Panc1 (cell line): ENCODE data around the gene FBXO9. TPM values are rescaled to one million over a fixed set of nuclear protein-coding genes. Genes with fewer than 3 reads are reported as not detected.

Source experiments
- ATAC-seq: fragments of 200-7000 bp; cut with Tn5 transposase; 2 replicates; pipeline ENCODE4 v1.9.1; 2020; ENCODE audit warnings: mild to moderate bottlenecking, moderate library complexity
- BruUV-seq: library from RNA; stranded (reverse); fragments of 400-500 nt; replicated peaks from 2 replicates; lab custom pipeline; 2021; lab: Mats Ljungman, UMichigan
- CTCF ChIA-PET: fragments of 300-600 bp; sonication (Branson Sonifier 250); formaldehyde crosslinking; loops from one replicate; lab custom pipeline; 2022; ENCODE audit warnings: antibody characterized with exemption; lab: Charles Lee
- POLR2A ChIA-PET: fragments of 300-600 bp; sonication (Branson Sonifier 250); formaldehyde crosslinking; loops from one replicate; lab custom pipeline; 2022; ENCODE audit warnings: antibody characterized with exemption; lab: Charles Lee
- DNase-seq: peaks from one replicate; pipeline ENCODE4 v3.0.0-alpha.2; 2010; ENCODE audit warnings: low read depth, low spot score
- H3K27ac ChIP-seq: 2 replicates; pipeline ENCODE4 v1.5.1; 2011; ENCODE audit warnings: mild to moderate bottlenecking, low read length, inconsistent platforms
- H3K27me3 ChIP-seq: fragments of 200-500 bp; sonication (Bioruptor generic); 2 replicates; pipeline ENCODE4 v1.6.0; 2014; ENCODE audit warnings: low read length, inconsistent platforms; ENCODE audit not compliant: control insufficient read depth, insufficient read depth
- H3K36me3 ChIP-seq: fragments of 200-500 bp; sonication (Bioruptor generic); 2 replicates; pipeline ENCODE4 v1.5.1; 2014; ENCODE audit warnings: inconsistent platforms, mild to moderate bottlenecking, low read length, moderate library complexity; ENCODE audit not compliant: control insufficient read depth, insufficient read depth
- H3K4me1 ChIP-seq: 2 replicates; pipeline ENCODE4 v1.5.1; 2011; ENCODE audit warnings: inconsistent platforms, mild to moderate bottlenecking, low read length, moderate library complexity; ENCODE audit not compliant: control insufficient read depth, insufficient read depth
- H3K4me3 ChIP-seq, 2 experiments: 2 replicates each; pipeline ENCODE4 v1.5.1; 2011 to 2012; ENCODE audit warnings: low read depth in 2 of 2, low read length in 2 of 2, mild to moderate bottlenecking in 2 of 2, inconsistent platforms in 1 of 2, moderate library complexity in 1 of 2
- H3K9me3 ChIP-seq: fragments of 200-500 bp; sonication (Bioruptor generic); 2 replicates; pipeline ENCODE4 v1.5.1; 2014; ENCODE audit warnings: low read depth, mild to moderate bottlenecking, inconsistent platforms, low read length, moderate library complexity; ENCODE audit not compliant: control insufficient read depth, insufficient read depth
- POLR2AphosphoS5 ChIP-seq: IDR thresholded peaks from 2 replicates; pipeline ENCODE4 v1.6.1; 2012; ENCODE audit warnings: mild to moderate bottlenecking, low read depth, low read length, moderate library complexity
- SIN3A ChIP-seq: IDR thresholded peaks from 2 replicates; pipeline ENCODE4 v1.6.1; 2012; ENCODE audit warnings: low read depth, mild to moderate bottlenecking, low read length, moderate library complexity, borderline replicate concordance; ENCODE audit not compliant: insufficient read depth
- TCF7L2 ChIP-seq: IDR thresholded peaks from 2 replicates; pipeline ENCODE4 v1.6.1; 2011; ENCODE audit warnings: mild to moderate bottlenecking, low read depth, low read length, inconsistent platforms
- in situ Hi-C: cut with HindIII; loops from 2 replicates; pipeline ENCODE4 v1.10.0; 2016; ENCODE audit warnings: low sequenced_read_pairs, low pct_unique_long_range_greater_than_20kb
- intact Hi-C: fragments of 100-400 bp; cut with micrococcal nuclease; formaldehyde crosslinking; loops from one replicate; pipeline ENCODE4 v1.10.0; 2022; ENCODE audit not compliant: unreplicated experiment
- total RNA-seq: library from RNA; stranded (reverse); gene quantifications from one replicate; pipeline ENCODE4 v1.2.1, GENCODE V29; 2021; ENCODE audit not compliant: unreplicated experiment
- TF ChIP-seq, protein P1 (sequence below): fragments of 450-650 bp; IDR thresholded peaks from 2 replicates; pipeline ENCODE4 v1.5.1; 2017; ENCODE audit warnings: mild to moderate bottlenecking
- TF ChIP-seq, protein P2 (sequence below), 2 experiments: IDR thresholded peaks; 2 replicates each; pipeline ENCODE4 v1.6.1; 2011 to 2012; ENCODE audit warnings: low read depth in 2 of 2, control low read depth in 1 of 2, low read length in 1 of 2, mild to moderate bottlenecking in 1 of 2, moderate library complexity in 1 of 2; ENCODE audit not compliant: insufficient read depth in 1 of 2

Gene FBXO9
- total RNA-seq, 1 experiment from 2014 or later, result 60.0 TPM

DNA sequence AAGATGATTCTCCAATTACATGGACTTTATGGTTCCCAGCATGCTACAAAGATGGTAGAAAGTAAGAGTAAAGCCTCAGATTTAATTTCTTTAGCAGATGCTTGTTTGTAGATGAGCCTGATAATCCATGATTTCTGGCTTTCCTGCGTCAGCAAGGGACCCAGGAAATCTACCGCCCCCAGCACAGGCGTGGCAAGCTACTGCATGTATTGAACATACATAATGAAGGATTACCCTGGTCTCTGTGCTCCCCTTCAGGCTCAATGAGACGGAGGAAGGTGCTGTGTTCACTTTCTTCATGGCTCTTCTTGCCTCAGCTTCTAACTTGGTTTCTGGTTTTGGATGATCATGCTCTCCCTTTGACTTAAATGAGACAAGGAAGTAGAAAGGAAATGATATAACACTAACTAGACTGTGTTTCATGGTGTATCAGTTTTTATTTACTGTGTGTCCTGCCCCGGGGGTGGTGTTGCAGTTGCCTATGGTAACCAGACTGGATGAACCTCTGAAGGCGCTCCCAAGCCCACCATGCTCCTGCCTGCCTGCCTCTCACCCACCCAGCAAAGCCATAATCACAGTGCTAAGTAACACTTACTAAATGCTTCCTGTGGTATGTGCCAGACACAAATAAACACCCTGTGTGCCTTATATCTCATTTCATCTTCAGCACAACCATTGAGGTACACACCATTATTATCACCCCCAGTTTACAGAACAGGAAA, 65.5 kb downstream of the FBXO9 start:
- H3K27me3 ChIP-seq, result peaks cover 17% of the 10 kb centered on the region
- no peak for TF ChIP-seq TCF7L2
- no peak for TF ChIP-seq POLR2AphosphoS5
- TF ChIP-seq, protein P1, sequence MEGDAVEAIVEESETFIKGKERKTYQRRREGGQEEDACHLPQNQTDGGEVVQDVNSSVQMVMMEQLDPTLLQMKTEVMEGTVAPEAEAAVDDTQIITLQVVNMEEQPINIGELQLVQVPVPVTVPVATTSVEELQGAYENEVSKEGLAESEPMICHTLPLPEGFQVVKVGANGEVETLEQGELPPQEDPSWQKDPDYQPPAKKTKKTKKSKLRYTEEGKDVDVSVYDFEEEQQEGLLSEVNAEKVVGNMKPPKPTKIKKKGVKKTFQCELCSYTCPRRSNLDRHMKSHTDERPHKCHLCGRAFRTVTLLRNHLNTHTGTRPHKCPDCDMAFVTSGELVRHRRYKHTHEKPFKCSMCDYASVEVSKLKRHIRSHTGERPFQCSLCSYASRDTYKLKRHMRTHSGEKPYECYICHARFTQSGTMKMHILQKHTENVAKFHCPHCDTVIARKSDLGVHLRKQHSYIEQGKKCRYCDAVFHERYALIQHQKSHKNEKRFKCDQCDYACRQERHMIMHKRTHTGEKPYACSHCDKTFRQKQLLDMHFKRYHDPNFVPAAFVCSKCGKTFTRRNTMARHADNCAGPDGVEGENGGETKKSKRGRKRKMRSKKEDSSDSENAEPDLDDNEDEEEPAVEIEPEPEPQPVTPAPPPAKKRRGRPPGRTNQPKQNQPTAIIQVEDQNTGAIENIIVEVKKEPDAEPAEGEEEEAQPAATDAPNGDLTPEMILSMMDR, result no peak
- no peak for TF ChIP-seq SIN3A
- TF ChIP-seq, protein P2, sequence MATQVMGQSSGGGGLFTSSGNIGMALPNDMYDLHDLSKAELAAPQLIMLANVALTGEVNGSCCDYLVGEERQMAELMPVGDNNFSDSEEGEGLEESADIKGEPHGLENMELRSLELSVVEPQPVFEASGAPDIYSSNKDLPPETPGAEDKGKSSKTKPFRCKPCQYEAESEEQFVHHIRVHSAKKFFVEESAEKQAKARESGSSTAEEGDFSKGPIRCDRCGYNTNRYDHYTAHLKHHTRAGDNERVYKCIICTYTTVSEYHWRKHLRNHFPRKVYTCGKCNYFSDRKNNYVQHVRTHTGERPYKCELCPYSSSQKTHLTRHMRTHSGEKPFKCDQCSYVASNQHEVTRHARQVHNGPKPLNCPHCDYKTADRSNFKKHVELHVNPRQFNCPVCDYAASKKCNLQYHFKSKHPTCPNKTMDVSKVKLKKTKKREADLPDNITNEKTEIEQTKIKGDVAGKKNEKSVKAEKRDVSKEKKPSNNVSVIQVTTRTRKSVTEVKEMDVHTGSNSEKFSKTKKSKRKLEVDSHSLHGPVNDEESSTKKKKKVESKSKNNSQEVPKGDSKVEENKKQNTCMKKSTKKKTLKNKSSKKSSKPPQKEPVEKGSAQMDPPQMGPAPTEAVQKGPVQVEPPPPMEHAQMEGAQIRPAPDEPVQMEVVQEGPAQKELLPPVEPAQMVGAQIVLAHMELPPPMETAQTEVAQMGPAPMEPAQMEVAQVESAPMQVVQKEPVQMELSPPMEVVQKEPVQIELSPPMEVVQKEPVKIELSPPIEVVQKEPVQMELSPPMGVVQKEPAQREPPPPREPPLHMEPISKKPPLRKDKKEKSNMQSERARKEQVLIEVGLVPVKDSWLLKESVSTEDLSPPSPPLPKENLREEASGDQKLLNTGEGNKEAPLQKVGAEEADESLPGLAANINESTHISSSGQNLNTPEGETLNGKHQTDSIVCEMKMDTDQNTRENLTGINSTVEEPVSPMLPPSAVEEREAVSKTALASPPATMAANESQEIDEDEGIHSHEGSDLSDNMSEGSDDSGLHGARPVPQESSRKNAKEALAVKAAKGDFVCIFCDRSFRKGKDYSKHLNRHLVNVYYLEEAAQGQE (IDR thresholded peaks at IDR 0.05; ENCODE audit: insufficient read depth in 1 of 2, low read depth in 2 of 2, low read length in 1 of 2), result no peak
- no peak for ATAC-seq
- no peak overlapping the region for H3K27ac ChIP-seq
- ChIA-PET POLR2A (no interaction called here), CTCF (no interaction called here)
- no peak for DNase-seq
- in situ Hi-C loops (no loop called here), intact Hi-C loops (no loop called here)
- H3K9me3 ChIP-seq, result no peaks in the 10 kb centered on the region
- no peaks in the 10 kb centered on the region for H3K36me3 ChIP-seq
- no peaks in the 10 kb centered on the region for H3K4me1 ChIP-seq
- H3K4me3 ChIP-seq, result no peak overlapping the region
- BruUV-seq, result no TSS peak

DNA sequence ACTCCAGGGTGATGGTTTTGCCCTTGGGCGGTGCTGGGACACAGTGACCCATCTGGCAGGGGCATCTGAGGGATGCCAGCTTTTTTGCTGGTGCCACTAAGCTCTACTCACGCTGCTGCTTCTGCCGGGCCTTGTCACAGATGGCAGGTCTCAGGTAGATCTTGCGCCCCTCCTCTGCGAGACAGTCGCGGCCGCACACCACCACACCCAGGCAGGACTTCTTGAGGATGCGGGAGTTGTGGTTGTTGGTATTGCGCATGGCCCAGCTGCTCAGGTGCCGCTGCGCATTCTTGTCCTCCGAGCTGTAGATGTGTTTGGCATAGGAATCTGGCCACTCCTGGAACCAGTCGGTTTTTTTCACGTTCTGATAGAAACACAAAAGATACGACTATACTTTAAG, 68.8 kb downstream of the FBXO9 start:
- DNase-seq, result no peak
- ATAC-seq, result no peak
- CTCF ChIA-PET, result interaction anchor here (0.6 kb wide), 1 partner anchor 31 kb away, joined by 4 read pairs; no protein-coding TSS in a partner anchor
- no peak overlapping the region for H3K4me3 ChIP-seq
- intact Hi-C loops, result no loop called here
- peaks cover 9% of the 10 kb centered on the region for H3K27me3 ChIP-seq
- TF ChIP-seq, protein P2 (IDR thresholded peaks at IDR 0.05; ENCODE audit: insufficient read depth in 1 of 2, low read depth in 2 of 2, low read length in 1 of 2), result no peak
- TF ChIP-seq, protein P1, result no peak
- TF ChIP-seq POLR2AphosphoS5 (no peak), SIN3A (no peak), TCF7L2 (no peak)
- no peaks in the 10 kb centered on the region for H3K9me3 ChIP-seq
- no peaks in the 10 kb centered on the region for H3K4me1 ChIP-seq
- H3K36me3 ChIP-seq, result no peaks in the 10 kb centered on the region
- BruUV-seq, result no TSS peak
- in situ Hi-C loops, result no loop called here
- POLR2A ChIA-PET, result no interaction called here
- no peak overlapping the region for H3K27ac ChIP-seq
